HepG2 (cell line): ENCODE results near the gene CCDC154. TPM values are rescaled to one million over a fixed set of nuclear protein-coding genes. Genes with fewer than 3 reads are reported as not detected.
"Not testable (repeated sequence)": the region's sequence is repeated elsewhere in the genome, so short reads cannot be mapped to it uniquely, and the experiment has no call there.

Experiments
- ATAC-seq: fragments of 200-7000 bp; cut with Tn5 transposase; 3 replicates; pipeline ENCODE4 v1.9.1; 2020; ENCODE audit warnings: mild to moderate bottlenecking, moderate library complexity
- BruUV-seq: library from RNA; stranded (reverse); fragments of 400-500 nt; replicated peaks from 2 replicates; lab custom pipeline; 2021; lab: Mats Ljungman, UMichigan
- CTCF ChIA-PET: fragments of 300-600 bp; formaldehyde crosslinking; extraction: SDS; loops from one replicate; lab custom pipeline; 2021; ENCODE audit warnings: low total read pairs, inconsistent platforms, low intra/inter-chr PET ratio; lab: Yijun Ruan, JAX
- POLR2A ChIA-PET: fragments of 350-600 bp; sonication (Branson Sonifier 250); formaldehyde crosslinking; loops from one replicate; lab custom pipeline; 2020; ENCODE audit warnings: antibody characterized with exemption, inconsistent platforms; lab: Yijun Ruan, JAX
- DNase-seq: peaks from one replicate; pipeline ENCODE4 v3.0.0-alpha.2; 2015; ENCODE audit warnings: low spot score
- FAIRE-seq: peaks from 3 replicates; lab custom pipeline; 2011; peaks lifted over from hg19 to GRCh38; lab: Jason Lieb, UNC
- H2AFZ ChIP-seq: one replicate; pipeline ENCODE4 v1.6.1; 2011; ENCODE audit warnings: low read length, inconsistent platforms
- H3K27ac ChIP-seq: fragments of 300-600 bp; 3 replicates; pipeline ENCODE4 v1.8.0; 2011; ENCODE audit warnings: mixed run types, mild to moderate bottlenecking, mixed read lengths, low read length, inconsistent platforms; ENCODE audit not compliant: insufficient read depth; ENCODE audit errors: extremely low read length
- H3K27me3 ChIP-seq, 2 experiments: fragments of 200-600 bp in 1 of 2; 2 replicates in 1 of 2; 3 replicates in 1 of 2; pipeline versions ENCODE4 v1.6.0 to v1.8.0; 2011; ENCODE audit warnings: low read length in 2 of 2, mild to moderate bottlenecking in 2 of 2, moderate library complexity in 2 of 2, inconsistent platforms in 1 of 2; ENCODE audit not compliant: insufficient read depth in 2 of 2, control insufficient read depth in 1 of 2
- H3K36me3 ChIP-seq, 2 experiments: fragments of 200-600 bp in 1 of 2; replicated peaks in 1 of 2; 2 replicates in 1 of 2; 3 replicates in 1 of 2; pipeline versions ENCODE4 v1.5.1 to v1.8.0; 2011; ENCODE audit warnings: low read length in 2 of 2, inconsistent platforms in 1 of 2; ENCODE audit not compliant: insufficient read depth in 2 of 2, control insufficient read depth in 1 of 2
- H3K4me1 ChIP-seq: 2 replicates; pipeline ENCODE4 v1.5.1; 2012; ENCODE audit warnings: low read length, inconsistent platforms; ENCODE audit not compliant: insufficient read depth
- H3K4me2 ChIP-seq: 2 replicates; pipeline ENCODE4 v1.6.0; 2011; ENCODE audit warnings: low read depth, low read length, inconsistent platforms
- H3K4me3 ChIP-seq, 3 experiments: fragments of 200-600 bp in 1 of 3; sonication (generic), shearing (Covaris generic) in 1 of 3; replicated peaks in 1 of 3; 2 replicates each; pipeline ENCODE4 v1.5.1; 2011 to 2016; ENCODE audit warnings: low read length in 3 of 3, inconsistent platforms in 2 of 3, low read depth in 2 of 3, mild to moderate bottlenecking in 2 of 3, control low read depth in 1 of 3, mixed read lengths in 1 of 3; ENCODE audit not compliant: insufficient read depth in 1 of 3
- H3K79me2 ChIP-seq: one replicate; pipeline ENCODE4 v1.6.1; 2011; ENCODE audit warnings: low read length, inconsistent platforms; ENCODE audit not compliant: insufficient read depth
- H3K9ac ChIP-seq: 2 replicates; pipeline ENCODE4 v1.6.0; 2011; ENCODE audit warnings: mild to moderate bottlenecking, low read depth, low read length, inconsistent platforms; ENCODE audit not compliant: insufficient read depth
- H3K9me3 ChIP-seq: 2 replicates; pipeline ENCODE4 v1.5.1; 2012; ENCODE audit warnings: mild to moderate bottlenecking, low read length
- H4K20me1 ChIP-seq: 2 replicates; pipeline ENCODE4 v1.6.0; 2011; ENCODE audit warnings: inconsistent platforms, mild to moderate bottlenecking, low read length, moderate library complexity; ENCODE audit not compliant: insufficient read depth
- FOSL1 ChIP-seq: sonication (generic); formaldehyde crosslinking; IDR thresholded peaks from 2 replicates; pipeline ENCODE4 v1.9.0; 2021; ENCODE audit warnings: missing genetic modification reagents, borderline replicate concordance
- FOSL2 ChIP-seq: sonication (generic); formaldehyde crosslinking; IDR thresholded peaks from 2 replicates; pipeline ENCODE4 v1.4.0; 2020; ENCODE audit warnings: missing genetic modification reagents
- GATAD1 ChIP-seq: IDR thresholded peaks from 2 replicates; pipeline ENCODE4 v1.6.1; 2016; ENCODE audit warnings: missing genetic modification reagents, missing compliant biosample characterization
- ZBTB33 ChIP-seq: sonication (generic); formaldehyde crosslinking; IDR thresholded peaks from 2 replicates; pipeline ENCODE4 v1.4.0; 2020; ENCODE audit warnings: missing genetic modification reagents
- ZBTB40 ChIP-seq, 2 experiments: fragments of 450-650 bp in 1 of 2; sonication (generic) in 1 of 2; formaldehyde crosslinking in 1 of 2; IDR thresholded peaks; 2 replicates each; pipeline versions ENCODE4 v1.6.1 to v1.8.0; 2016 to 2022; ENCODE audit warnings: antibody characterized with exemption in 1 of 2, mild to moderate bottlenecking in 1 of 2, missing genetic modification reagents in 1 of 2
- WGBS: methylation state at CpG from one replicate; pipeline ENCODE4 v1.1.6; 2017; ENCODE audit warnings: low lambda C conversion rate; 5-methylcytosine and 5-hydroxymethylcytosine counted together
- in situ Hi-C: cut with HindIII; loops from 2 replicates; pipeline ENCODE4 v1.10.0; 2017; ENCODE audit warnings: low pct_unique_long_range_greater_than_20kb; ENCODE audit not compliant: extremely low pct_ligation_motif_present
- intact Hi-C: fragments of 100-400 bp; cut with micrococcal nuclease; formaldehyde crosslinking; loops from one replicate; pipeline ENCODE4 v1.10.0; 2022; ENCODE audit not compliant: unreplicated experiment
- polyA plus RNA-seq, 8 experiments: library from polyadenylated mRNA; depleted of rRNA in 3 of 8; stranded (reverse) in 7 of 8; unstranded in 1 of 8; fragments of >200 nt; fragmentation: Illumina TruSeq in 4 of 8; extraction: Trizol in 4 of 8; gene quantifications; 2 replicates each; pipeline versions ENCODE4 v1.2.1 to v1.2.3, GENCODE V29; 2011 to 2016; ENCODE audit warnings: low read depth in 4 of 8, missing spikeins in 1 of 8, mixed read lengths in 1 of 8; ENCODE audit not compliant: insufficient read depth in 1 of 8
- total RNA-seq, 5 experiments: library from RNA; depleted of rRNA; stranded (reverse); fragments of >200 nt; fragmentation: Illumina TruSeq; extraction: Trizol; gene quantifications; 2 replicates each; pipeline ENCODE4 v1.2.3, GENCODE V29; 2016; ENCODE audit warnings: low read depth in 1 of 5

CCDC154 gene
- total and polyA plus RNA-seq, 2 of the 13 experiments (the other 11 are each of a cell fraction or from before 2014, with no cell fraction given), result 0.92 to 1.5 TPM

DNA sequence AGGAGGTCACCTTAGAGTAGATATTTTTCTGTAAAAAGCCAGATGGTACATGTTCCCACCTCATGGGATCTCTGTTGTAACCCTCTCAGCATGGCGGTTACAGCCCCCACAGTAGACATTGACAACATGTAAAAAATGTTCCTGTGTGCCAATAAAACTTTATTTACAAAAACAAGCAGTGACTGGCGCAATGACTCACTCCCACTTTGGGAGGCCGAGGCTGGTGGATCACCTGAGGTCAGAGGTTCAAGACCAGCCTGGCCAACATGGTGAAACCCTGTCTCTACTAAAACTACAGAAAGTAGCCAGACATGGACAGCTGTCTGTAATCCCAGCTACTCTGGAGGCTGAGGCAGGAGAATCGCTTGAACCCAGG, 4.7 kb downstream of the CCDC154 start:
- H2AFZ ChIP-seq, BruUV-seq, H3K9me3 ChIP-seq, DNase-seq, H3K36me3 ChIP-seq, intact Hi-C loops, H3K79me2 ChIP-seq, H4K20me1 ChIP-seq, FAIRE-seq, in situ Hi-C loops, H3K27ac ChIP-seq, ATAC-seq, H3K9ac ChIP-seq, CTCF ChIA-PET: not testable (repeated sequence)
- Histone ChIP-seq H3K4me2 (peak overlapping the region; percentile 75), H3K4me1 (peaks cover 59% of the 10 kb centered on the region), H3K27me3 (peaks cover 6 to 22% of the 10 kb centered on the region in 2 experiments; a peak in 4 of 5 replicates), H3K4me3 (peak overlapping the region in 1 of 3 experiments; percentile 65; a peak in 2 of 6 replicates)
- 62% methylated on average over 4 of the region's 4 CpGs for WGBS
- POLR2A ChIA-PET, result interaction anchor here (2.6 kb wide), 1 partner anchor 19 kb away, joined by 19 read pairs; the partner anchor contains the start of gene UQCC4
- TF ChIP-seq ZBTB40 (IDR thresholded peaks at IDR 0.05), result peak; percentile 97
- peak; percentile 100 for TF ChIP-seq ZBTB40 (CRISPR knock-in tag; IDR thresholded peaks at IDR 0.05)
- 0 out of 2 replicates have a peak, but pooled peaks have one; percentile 19 for TF ChIP-seq GATAD1
- peak; percentile 72; the same call in 1 of the 2 replicates for TF ChIP-seq ZBTB33 (CRISPR knock-in tag)
- 0 out of 2 replicates have a peak, but pooled peaks have one; percentile 34 for TF ChIP-seq FOSL1 (CRISPR knock-in tag)
- TF ChIP-seq FOSL2, result peak; percentile 78
